Fibroblast of lung (primary cell): ENCODE measurements around the gene LARP6. TPM values are rescaled to one million over a fixed set of nuclear protein-coding genes. Genes with fewer than 3 reads are reported as not detected.

Experiments
- DNase-seq, 2 donors: peaks; one replicate each; pipeline versions ENCODE4 v3.0.0 to v3.0.0-alpha.2; 2010; ENCODE audit warnings: low read depth in 2 of 2
- H2AFZ ChIP-seq: 2 replicates; pipeline ENCODE4 v1.5.1; 2012; ENCODE audit warnings: low read length, control low read depth, inconsistent platforms
- H3K27ac ChIP-seq: 2 replicates; pipeline ENCODE4 v1.5.1; 2011; ENCODE audit warnings: low read length, control low read depth; ENCODE audit not compliant: insufficient read depth
- H3K27me3 ChIP-seq: 2 replicates; pipeline ENCODE4 v1.5.1; 2011; ENCODE audit warnings: mild to moderate bottlenecking, low read length; ENCODE audit not compliant: control insufficient read depth, insufficient read depth
- H3K36me3 ChIP-seq: 2 replicates; pipeline ENCODE4 v1.5.1; 2011; ENCODE audit warnings: low read length; ENCODE audit not compliant: control insufficient read depth, insufficient read depth
- H3K4me1 ChIP-seq: 2 replicates; pipeline ENCODE4 v1.5.1; 2011; ENCODE audit warnings: low read length; ENCODE audit not compliant: control insufficient read depth, insufficient read depth; ENCODE audit errors: extremely low read depth
- H3K4me2 ChIP-seq: 2 replicates; pipeline ENCODE4 v1.5.1; 2011; ENCODE audit warnings: low read length, control low read depth; ENCODE audit not compliant: insufficient read depth; ENCODE audit errors: extremely low read depth
- H3K4me3 ChIP-seq, 4 experiments: fragments of 200-600 bp in 1 of 4; sonication (generic) in 1 of 4; replicated peaks in 1 of 4; 2 replicates each; pipeline ENCODE4 v1.5.1; 2011 to 2016; ENCODE audit warnings: low read length in 4 of 4, low read depth in 3 of 4, mild to moderate bottlenecking in 3 of 4, control low read depth in 2 of 4, inconsistent platforms in 1 of 4, mixed read lengths in 1 of 4; ENCODE audit not compliant: insufficient read depth in 1 of 4; ENCODE audit errors: control extremely low read depth in 1 of 4
- H3K79me2 ChIP-seq: 2 replicates; pipeline ENCODE4 v1.5.1; 2012; ENCODE audit warnings: mild to moderate bottlenecking, low read length, inconsistent platforms; ENCODE audit not compliant: control insufficient read depth, insufficient read depth
- H3K9ac ChIP-seq: 2 replicates; pipeline ENCODE4 v1.5.1; 2011; ENCODE audit warnings: mild to moderate bottlenecking, low read length, control low read depth; ENCODE audit not compliant: insufficient read depth
- H3K9me3 ChIP-seq: 2 replicates; pipeline ENCODE4 v1.5.1; 2012; ENCODE audit warnings: low read depth, low read length; ENCODE audit not compliant: control insufficient read depth, insufficient read depth
- H4K20me1 ChIP-seq: 2 replicates; pipeline ENCODE4 v1.5.1; 2011; ENCODE audit warnings: low read length; ENCODE audit not compliant: control insufficient read depth, insufficient read depth; ENCODE audit errors: extremely low read depth
- CTCF ChIP-seq, 2 donors: IDR thresholded peaks in 1 of 2; conservative IDR thresholded peaks in 1 of 2; 1 replicate in 1 of 2; 2 replicates in 1 of 2; pipeline ENCODE4 v1.5.1; 2011 to 2012; ENCODE audit warnings: low read length in 2 of 2, control low read depth in 1 of 2, inconsistent platforms in 1 of 2, low read depth in 1 of 2, mild to moderate bottlenecking in 1 of 2
- EZH2 ChIP-seq: IDR thresholded peaks from 2 replicates; pipeline ENCODE4 v1.5.1; 2012; ENCODE audit warnings: low read length, control low read depth, mild to moderate bottlenecking; ENCODE audit errors: missing control alignments
- polyA plus RNA-seq, 2 donors: library from polyadenylated mRNA; depleted of rRNA in 1 of 2; stranded (reverse) in 1 of 2; unstranded in 1 of 2; fragments of >200 nt; gene quantifications; 2 replicates each; pipeline ENCODE4 v1.2.1, GENCODE V29; 2011 to 2012; ENCODE audit warnings: missing spikeins in 1 of 2
- total RNA-seq: library from RNA; depleted of rRNA; stranded (reverse); fragments of >200 nt; gene quantifications from 2 replicates; pipeline ENCODE4 v1.2.1, GENCODE V29; 2014

The LARP6 gene
- total and polyA plus RNA-seq, 2 donors (not counting 1 experiment from before 2014, with no cell fraction given): 108 to 160 TPM

- TF ChIP-seq EZH2 (no peak), CTCF (conservative IDR thresholded peaks at IDR 0.05 in 1 of 2, IDR thresholded peaks at IDR 0.05 in 1 of 2; ENCODE audit: low read depth in 1 of 2, low read length in 2 of 2) (no peak)
- no peaks in the 10 kb centered on the region for H4K20me1 ChIP-seq
- peaks cover 13% of the 10 kb centered on the region for H3K4me1 ChIP-seq
- no peak overlapping the region for H3K4me3 ChIP-seq
- peaks cover 13% of the 10 kb centered on the region for H3K36me3 ChIP-seq
- H3K27ac ChIP-seq: no peak overlapping the region
- no peaks in the 10 kb centered on the region for H3K27me3 ChIP-seq
- H3K9ac ChIP-seq: no peak overlapping the region
- peaks cover 14% of the 10 kb centered on the region for H3K79me2 ChIP-seq
- DNase-seq: no peak
- H3K4me2 ChIP-seq: no peak overlapping the region
- H3K9me3 ChIP-seq: no peaks in the 10 kb centered on the region
- no peak overlapping the region for H2AFZ ChIP-seq
These were observed 18.1 kb downstream of the LARP6 start for GRCh38 chr15:70835841-70836240.

GRCh38 chr15:70835415-70835814, 18.5 kb downstream of the LARP6 start:
- TF ChIP-seq CTCF (conservative IDR thresholded peaks at IDR 0.05 in 1 of 2, IDR thresholded peaks at IDR 0.05 in 1 of 2; ENCODE audit: low read depth in 1 of 2, low read length in 2 of 2): no peak
- TF ChIP-seq EZH2: no peak
- no peak for DNase-seq
- H3K4me2 ChIP-seq: no peak overlapping the region
- no peaks in the 10 kb centered on the region for H4K20me1 ChIP-seq
- no peak overlapping the region for H3K4me3 ChIP-seq
- H2AFZ ChIP-seq: no peak overlapping the region
- peaks cover 13% of the 10 kb centered on the region for H3K4me1 ChIP-seq
- no peaks in the 10 kb centered on the region for H3K9me3 ChIP-seq
- H3K9ac ChIP-seq: no peak overlapping the region
- H3K79me2 ChIP-seq: peaks cover 14% of the 10 kb centered on the region
- H3K27me3 ChIP-seq: no peaks in the 10 kb centered on the region
- peaks cover 13% of the 10 kb centered on the region for H3K36me3 ChIP-seq
- H3K27ac ChIP-seq: no peak overlapping the region

- Histone ChIP-seq H3K36me3 (peaks cover 13% of the 10 kb centered on the region), H3K9me3 (no peaks in the 10 kb centered on the region), H3K27me3 (no peaks in the 10 kb centered on the region), H3K9ac (no peak overlapping the region), H3K27ac (no peak overlapping the region), H3K4me3 (no peak overlapping the region), H3K79me2 (peaks cover 14% of the 10 kb centered on the region), H3K4me2 (no peak overlapping the region), H3K4me1 (peaks cover 13% of the 10 kb centered on the region), H4K20me1 (no peaks in the 10 kb centered on the region), H2AFZ (no peak overlapping the region)
- DNase-seq: no peak
- TF ChIP-seq EZH2 (no peak), CTCF (conservative IDR thresholded peaks at IDR 0.05 in 1 of 2, IDR thresholded peaks at IDR 0.05 in 1 of 2; ENCODE audit: low read depth in 1 of 2, low read length in 2 of 2) (no peak)
These were observed 19.0 kb downstream of the LARP6 start for GRCh38 chr15:70834999-70835398.
